ENCODE results near the gene IMP4. TPM values are rescaled to one million over a fixed set of nuclear protein-coding genes. Genes with fewer than 3 reads are reported as not detected.

Gene IMP4
- total and polyA plus RNA-seq, 4 experiments from 2014 or later: 72.6 to 96.7 (median 83.4) TPM

GRCh38 chr2:130388221-130388907 lies 45.7 kb downstream of the IMP4 start:
- H3K36me3 Mint-ChIP-seq: peaks cover 0 to under 1% of the 10 kb centered on the region in 2 donors
- no peaks in the 10 kb centered on the region for H3K9me3 Mint-ChIP-seq
- no peak overlapping the region for H3K27ac ChIP-seq (ENCODE audit: low read depth, low read length)
- H3K4me3 Mint-ChIP-seq: no peak overlapping the region
- peaks cover 0 to 3% of the 10 kb centered on the region in 2 donors for H3K27me3 Mint-ChIP-seq
- POLR2A ChIA-PET (ENCODE audit: partially characterized antibody): interaction anchor here (1.0 to 1.1 kb wide), 2 partner anchors 46 to 47 kb away, joined by 4 read pairs; partner anchors contain the start of gene IMP4
- H3K4me1 Mint-ChIP-seq: peaks cover 7 to 23% (median 13%) of the 10 kb centered on the region in 4 donors
- no peaks in the 10 kb centered on the region for H3K27me3 ChIP-seq (ENCODE audit: insufficient read depth, low read length)
- CTCF ChIA-PET (ENCODE audit: partially characterized antibody): interaction anchor here (3.3 kb wide), 1 partner anchor 15 kb away, joined by 17 read pairs; no protein-coding TSS in a partner anchor
- H3K27ac Mint-ChIP-seq: peak overlapping the region in 3 of 7 donors; percentile 32 to 54 (median 44)
- DNase-seq: no peak
- no peaks in the 10 kb centered on the region for H3K9me3 ChIP-seq (ENCODE audit: control insufficient read depth in 1 of 2, low read length in 2 of 2)
- peaks cover 8% of the 10 kb centered on the region for H3K4me1 ChIP-seq (ENCODE audit: insufficient read depth, low read length)
- H3K36me3 ChIP-seq (ENCODE audit: insufficient read depth, low read length): no peaks in the 10 kb centered on the region
- intact Hi-C loops (cut with micrococcal nuclease): no loop called here
- no peak overlapping the region for H3K4me3 ChIP-seq (ENCODE audit: low read length in 2 of 2)

- Mint-ChIP-seq H3K27me3 (peaks cover 2 to 6% of the 10 kb centered on the region in 2 donors), H3K4me3 (no peak overlapping the region), H3K9me3 (no peaks in the 10 kb centered on the region), H3K27ac (no peak overlapping the region), H3K36me3 (peaks cover 2 to 4% of the 10 kb centered on the region in 2 donors), H3K4me1 (peaks cover 7 to 23% (median 13%) of the 10 kb centered on the region in 4 donors)
- POLR2A ChIA-PET (ENCODE audit: partially characterized antibody): interaction anchor here (1.2 to 2.8 kb wide), 2 partner anchors 13 to 47 kb away, joined by 3 to 22 read pairs; partner anchors contain the start of gene IMP4
- H3K36me3 ChIP-seq (ENCODE audit: insufficient read depth, low read length): no peaks in the 10 kb centered on the region
- no peaks in the 10 kb centered on the region for H3K27me3 ChIP-seq (ENCODE audit: insufficient read depth, low read length)
- no peak overlapping the region for H3K4me3 ChIP-seq (ENCODE audit: low read length in 2 of 2)
- peaks cover 8% of the 10 kb centered on the region for H3K4me1 ChIP-seq (ENCODE audit: insufficient read depth, low read length)
- intact Hi-C loops (cut with micrococcal nuclease): no loop called here
- no peak overlapping the region for H3K27ac ChIP-seq (ENCODE audit: low read depth, low read length)
- no peaks in the 10 kb centered on the region for H3K9me3 ChIP-seq (ENCODE audit: control insufficient read depth in 1 of 2, low read length in 2 of 2)
- CTCF ChIA-PET (ENCODE audit: partially characterized antibody): interaction anchor here (1.1 to 3.3 kb wide), 2 partner anchors 16 to 73 kb away, joined by 3 to 17 read pairs; no protein-coding TSS in a partner anchor
- DNase-seq: no peak
Observed at GRCh38 chr2:130389358-130389757, 46.7 kb downstream of the IMP4 start.

GRCh38 chr2:130389783-130390182 lies 47.1 kb downstream of the IMP4 start:
- ChIA-PET POLR2A (ENCODE audit: partially characterized antibody) (interaction anchor here (1.2 to 2.8 kb wide), 2 partner anchors 14 to 47 kb away, joined by 3 to 22 read pairs; partner anchors contain the start of gene IMP4), CTCF (ENCODE audit: partially characterized antibody) (interaction anchor here (1.1 to 3.3 kb wide), 2 partner anchors 16 to 73 kb away, joined by 3 to 17 read pairs; no protein-coding TSS in a partner anchor)
- Histone ChIP-seq H3K4me1 (ENCODE audit: insufficient read depth, low read length) (peaks cover 8% of the 10 kb centered on the region), H3K36me3 (ENCODE audit: insufficient read depth, low read length) (no peaks in the 10 kb centered on the region), H3K4me3 (ENCODE audit: low read length in 2 of 2) (no peak overlapping the region), H3K9me3 (ENCODE audit: control insufficient read depth in 1 of 2, low read length in 2 of 2) (no peaks in the 10 kb centered on the region), H3K27ac (ENCODE audit: low read depth, low read length) (no peak overlapping the region), H3K27me3 (ENCODE audit: insufficient read depth, low read length) (no peaks in the 10 kb centered on the region)
- H3K36me3 Mint-ChIP-seq: peaks cover 2 to 4% of the 10 kb centered on the region in 2 donors
- H3K9me3 Mint-ChIP-seq: no peaks in the 10 kb centered on the region
- intact Hi-C loops (cut with micrococcal nuclease): no loop called here
- no peak for DNase-seq
- H3K4me1 Mint-ChIP-seq: peaks cover 7 to 23% (median 13%) of the 10 kb centered on the region in 4 donors
- peak overlapping the region in 6 of 8 donors; percentile 17 to 67 (median 30) for H3K4me3 Mint-ChIP-seq
- H3K27ac Mint-ChIP-seq: peak overlapping the region in 2 of 7 donors; percentile 36 to 62
- peaks cover 2 to 6% of the 10 kb centered on the region in 2 donors for H3K27me3 Mint-ChIP-seq

- H3K27ac Mint-ChIP-seq: peak overlapping the region in 2 of 7 donors; percentile 41 to 92
- H3K4me1 Mint-ChIP-seq: peaks cover 5 to 23% (median 10%) of the 10 kb centered on the region in 4 donors
- no peaks in the 10 kb centered on the region for H3K9me3 ChIP-seq (ENCODE audit: control insufficient read depth in 1 of 2, low read length in 2 of 2)
- peaks cover 2 to 4% of the 10 kb centered on the region in 2 donors for H3K36me3 Mint-ChIP-seq
- H3K4me1 ChIP-seq (ENCODE audit: insufficient read depth, low read length): peaks cover 8% of the 10 kb centered on the region
- POLR2A ChIA-PET (ENCODE audit: partially characterized antibody): interaction anchor here (1.1 to 2.8 kb wide), 3 partner anchors 14 to 48 kb away, joined by 3 to 22 read pairs (median 3); partner anchors contain the start of gene IMP4
- DNase-seq: no peak
- intact Hi-C loops (cut with micrococcal nuclease): no loop called here
- peak overlapping the region; percentile 47 to 52 for H3K4me3 ChIP-seq (ENCODE audit: low read length in 2 of 2)
- H3K9me3 Mint-ChIP-seq: no peaks in the 10 kb centered on the region
- H3K27me3 ChIP-seq (ENCODE audit: insufficient read depth, low read length): no peaks in the 10 kb centered on the region
- no peak overlapping the region for H3K27ac ChIP-seq (ENCODE audit: low read depth, low read length)
- CTCF ChIA-PET (ENCODE audit: partially characterized antibody): interaction anchor here (1.1 to 3.3 kb wide), 2 partner anchors 17 to 74 kb away, joined by 3 to 17 read pairs; no protein-coding TSS in a partner anchor
- H3K4me3 Mint-ChIP-seq: peak overlapping the region; percentile 76 to 98 (median 91)
- no peaks in the 10 kb centered on the region for H3K36me3 ChIP-seq (ENCODE audit: insufficient read depth, low read length)
- peaks cover 2 to 6% of the 10 kb centered on the region in 2 donors for H3K27me3 Mint-ChIP-seq
Observed at GRCh38 chr2:130390460-130391057, 47.9 kb downstream of the IMP4 start.

GRCh38 chr2:130391058-130391871 lies 48.6 kb downstream of the IMP4 start:
- H3K27me3 Mint-ChIP-seq: peaks cover 2 to 6% of the 10 kb centered on the region in 2 donors
- H3K4me3 Mint-ChIP-seq: peak overlapping the region; percentile 76 to 98 (median 91)
- no peaks in the 10 kb centered on the region for H3K9me3 Mint-ChIP-seq
- peaks cover 5 to 23% (median 9%) of the 10 kb centered on the region in 4 donors for H3K4me1 Mint-ChIP-seq
- no peaks in the 10 kb centered on the region for H3K27me3 ChIP-seq (ENCODE audit: insufficient read depth, low read length)
- H3K27ac Mint-ChIP-seq: peak overlapping the region in 6 of 7 donors; percentile 39 to 94 (median 90)
- H3K4me3 ChIP-seq (ENCODE audit: low read length in 2 of 2): peak overlapping the region; percentile 47 to 52
- intact Hi-C loops (cut with micrococcal nuclease): no loop called here
- POLR2A ChIA-PET (ENCODE audit: partially characterized antibody): interaction anchor here (1.1 to 2.8 kb wide), 2 partner anchors 16 to 49 kb away, joined by 3 to 22 read pairs; partner anchors contain the start of gene IMP4
- peak; percentile 45 to 76 (median 49) for DNase-seq
- H3K9me3 ChIP-seq (ENCODE audit: control insufficient read depth in 1 of 2, low read length in 2 of 2): no peaks in the 10 kb centered on the region
- no peak overlapping the region for H3K27ac ChIP-seq (ENCODE audit: low read depth, low read length)
- H3K4me1 ChIP-seq (ENCODE audit: insufficient read depth, low read length): peaks cover 8% of the 10 kb centered on the region
- no peaks in the 10 kb centered on the region for H3K36me3 ChIP-seq (ENCODE audit: insufficient read depth, low read length)
- H3K36me3 Mint-ChIP-seq: peaks cover 2 to 4% of the 10 kb centered on the region in 2 donors
- CTCF ChIA-PET (ENCODE audit: partially characterized antibody): interaction anchor here (3.3 kb wide), 1 partner anchor 18 kb away, joined by 17 read pairs; no protein-coding TSS in a partner anchor

GRCh38 chr2:130391872-130392670 lies 49.4 kb downstream of the IMP4 start:
- DNase-seq: no peak
- Histone ChIP-seq H3K36me3 (ENCODE audit: insufficient read depth, low read length) (no peaks in the 10 kb centered on the region), H3K4me3 (ENCODE audit: low read length in 2 of 2) (peak overlapping the region in 1 of 2 donors; percentile 52), H3K27me3 (ENCODE audit: insufficient read depth, low read length) (no peaks in the 10 kb centered on the region), H3K27ac (ENCODE audit: low read depth, low read length) (no peak overlapping the region), H3K9me3 (ENCODE audit: control insufficient read depth in 1 of 2, low read length in 2 of 2) (no peaks in the 10 kb centered on the region), H3K4me1 (ENCODE audit: insufficient read depth, low read length) (peaks cover 8% of the 10 kb centered on the region)
- CTCF ChIA-PET (ENCODE audit: partially characterized antibody): no interaction called here
- Mint-ChIP-seq H3K9me3 (no peaks in the 10 kb centered on the region), H3K27me3 (peaks cover 2 to 6% of the 10 kb centered on the region in 2 donors), H3K4me1 (peaks cover 5 to 23% (median 9%) of the 10 kb centered on the region in 4 donors), H3K36me3 (peaks cover 2 to 4% of the 10 kb centered on the region in 2 donors), H3K4me3 (peak overlapping the region; percentile 76 to 98 (median 91)), H3K27ac (peak overlapping the region in 4 of 7 donors; percentile 2 to 42 (median 33))
- intact Hi-C loops (cut with micrococcal nuclease): no loop called here
- POLR2A ChIA-PET (ENCODE audit: partially characterized antibody): no interaction called here
